GM23248 (cell line): ENCODE results near the gene CNTNAP5.

Experiments
- EZH2 ChIP-seq: fragments of 200-600 bp; sonication (generic); IDR thresholded peaks from 2 replicates; pipeline ENCODE4 v1.6.1; 2018; ENCODE audit warnings: antibody characterized with exemption, mild to moderate bottlenecking; ENCODE audit not compliant: insufficient read depth, poor library complexity, severe bottlenecking
- EZH2phosphoT487 ChIP-seq: fragments of 200-600 bp; sonication (generic); IDR thresholded peaks from 2 replicates; pipeline ENCODE4 v1.6.1; 2018; ENCODE audit warnings: antibody characterized with exemption, moderate library complexity, mild to moderate bottlenecking, low read depth; ENCODE audit not compliant: insufficient read depth

GRCh38 chr2:123999681-124000080, 25.4 kb upstream of the CNTNAP5 start:
- TF ChIP-seq EZH2 (no peak), EZH2phosphoT487 (no peak)
